Calu3 (cell line): Measurements from ENCODE around the gene HCLS1. TPM values are rescaled to one million over a fixed set of nuclear protein-coding genes. Genes with fewer than 3 reads are reported as not detected.

Experiments used
- BruUV-seq: library from RNA; stranded (reverse); fragments of 400-500 nt; replicated peaks from 2 replicates; lab custom pipeline; 2021; lab: Mats Ljungman, UMichigan
- CTCF ChIA-PET: fragments of 300-600 bp; sonication (Branson Sonifier 250); formaldehyde crosslinking; loops from one replicate; lab custom pipeline; 2022; ENCODE audit warnings: antibody characterized with exemption; lab: Charles Lee
- DNase-seq: peaks from one replicate; pipeline ENCODE4 v3.0.0; 2022
- H3K27ac Mint-ChIP-seq: one replicate; pipeline ENCODE4 v1.8.0; 2022; ENCODE audit warnings: mixed read lengths; ENCODE audit not compliant: unreplicated experiment
- H3K27me3 Mint-ChIP-seq: one replicate; pipeline ENCODE4 v1.8.0; 2022; ENCODE audit warnings: mixed read lengths; ENCODE audit not compliant: unreplicated experiment
- H3K36me3 Mint-ChIP-seq: one replicate; pipeline ENCODE4 v1.8.0; 2022; ENCODE audit warnings: mild to moderate bottlenecking, moderate library complexity, mixed read lengths; ENCODE audit not compliant: insufficient read depth, unreplicated experiment
- H3K4me1 Mint-ChIP-seq: one replicate; pipeline ENCODE4 v1.8.0; 2022; ENCODE audit warnings: mild to moderate bottlenecking, low read depth, mixed read lengths; ENCODE audit not compliant: unreplicated experiment
- H3K4me3 Mint-ChIP-seq: one replicate; pipeline ENCODE4 v1.8.0; 2022; ENCODE audit warnings: mild to moderate bottlenecking, low read depth, moderate library complexity, mixed read lengths; ENCODE audit not compliant: unreplicated experiment
- H3K9me3 Mint-ChIP-seq: one replicate; pipeline ENCODE4 v1.8.0; 2022; ENCODE audit warnings: low read depth, mixed read lengths; ENCODE audit not compliant: unreplicated experiment
- intact Hi-C: fragments of 100-400 bp; cut with micrococcal nuclease; formaldehyde crosslinking; loops from one replicate; pipeline ENCODE4 v1.10.0; 2022; ENCODE audit not compliant: unreplicated experiment
- total RNA-seq: library from RNA; stranded (reverse); gene quantifications from 2 replicates; pipeline ENCODE4 v1.2.3, GENCODE V29; 2022
- TF ChIP-seq, protein P1 (sequence below): fragments of 200-600 bp; IDR thresholded peaks from one replicate; pipeline ENCODE4 v1.8.0; 2022; ENCODE audit warnings: antibody characterized with exemption; ENCODE audit not compliant: unreplicated experiment

The HCLS1 gene
- total RNA-seq, 1 experiment from 2014 or later: 1.2 TPM

GRCh38 chr3:121645054-121645453 lies 15.6 kb downstream of the HCLS1 start:
- no TSS peak for BruUV-seq
- Mint-ChIP-seq H3K4me3 (no peak overlapping the region), H3K9me3 (no peaks in the 10 kb centered on the region), H3K27ac (no peak overlapping the region), H3K27me3 (no peaks in the 10 kb centered on the region), H3K4me1 (no peaks in the 10 kb centered on the region), H3K36me3 (no peaks in the 10 kb centered on the region)
- TF ChIP-seq, protein P1, sequence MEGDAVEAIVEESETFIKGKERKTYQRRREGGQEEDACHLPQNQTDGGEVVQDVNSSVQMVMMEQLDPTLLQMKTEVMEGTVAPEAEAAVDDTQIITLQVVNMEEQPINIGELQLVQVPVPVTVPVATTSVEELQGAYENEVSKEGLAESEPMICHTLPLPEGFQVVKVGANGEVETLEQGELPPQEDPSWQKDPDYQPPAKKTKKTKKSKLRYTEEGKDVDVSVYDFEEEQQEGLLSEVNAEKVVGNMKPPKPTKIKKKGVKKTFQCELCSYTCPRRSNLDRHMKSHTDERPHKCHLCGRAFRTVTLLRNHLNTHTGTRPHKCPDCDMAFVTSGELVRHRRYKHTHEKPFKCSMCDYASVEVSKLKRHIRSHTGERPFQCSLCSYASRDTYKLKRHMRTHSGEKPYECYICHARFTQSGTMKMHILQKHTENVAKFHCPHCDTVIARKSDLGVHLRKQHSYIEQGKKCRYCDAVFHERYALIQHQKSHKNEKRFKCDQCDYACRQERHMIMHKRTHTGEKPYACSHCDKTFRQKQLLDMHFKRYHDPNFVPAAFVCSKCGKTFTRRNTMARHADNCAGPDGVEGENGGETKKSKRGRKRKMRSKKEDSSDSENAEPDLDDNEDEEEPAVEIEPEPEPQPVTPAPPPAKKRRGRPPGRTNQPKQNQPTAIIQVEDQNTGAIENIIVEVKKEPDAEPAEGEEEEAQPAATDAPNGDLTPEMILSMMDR: no peak
- no peak for DNase-seq
- CTCF ChIA-PET: no interaction called here
- intact Hi-C loops: no loop called here

GRCh38 chr3:121642601-121643314 lies 17.9 kb downstream of the HCLS1 start:
- Mint-ChIP-seq H3K4me1 (no peaks in the 10 kb centered on the region), H3K9me3 (no peaks in the 10 kb centered on the region), H3K27ac (no peak overlapping the region), H3K27me3 (no peaks in the 10 kb centered on the region), H3K4me3 (no peak overlapping the region), H3K36me3 (no peaks in the 10 kb centered on the region)
- intact Hi-C loops: no loop called here
- no peak for DNase-seq
- no TSS peak for BruUV-seq
- TF ChIP-seq, protein P1: no peak
- CTCF ChIA-PET: no interaction called here

GRCh38 chr3:121641127-121641526 lies 19.6 kb downstream of the HCLS1 start:
- intact Hi-C loops: no loop called here
- no peaks in the 10 kb centered on the region for H3K36me3 Mint-ChIP-seq
- H3K27me3 Mint-ChIP-seq: peaks cover 10% of the 10 kb centered on the region
- CTCF ChIA-PET: no interaction called here
- no peaks in the 10 kb centered on the region for H3K9me3 Mint-ChIP-seq
- no TSS peak for BruUV-seq
- H3K27ac Mint-ChIP-seq: no peak overlapping the region
- H3K4me1 Mint-ChIP-seq: no peaks in the 10 kb centered on the region
- TF ChIP-seq, protein P1: no peak
- H3K4me3 Mint-ChIP-seq: no peak overlapping the region
- DNase-seq: no peak

- intact Hi-C loops: no loop called here
- Mint-ChIP-seq H3K4me3 (no peak overlapping the region), H3K4me1 (no peaks in the 10 kb centered on the region), H3K27me3 (peaks cover 28% of the 10 kb centered on the region), H3K27ac (no peak overlapping the region), H3K36me3 (no peaks in the 10 kb centered on the region), H3K9me3 (no peaks in the 10 kb centered on the region)
- BruUV-seq: no TSS peak
- DNase-seq: no peak
- TF ChIP-seq, protein P1: no peak
- CTCF ChIA-PET: no interaction called here
These were observed 22.8 kb downstream of the HCLS1 start for GRCh38 chr3:121637922-121638321.
